Endothelial cell of umbilical vein (primary cell): ENCODE data around the gene N4BP3. TPM values are rescaled to one million over a fixed set of nuclear protein-coding genes. Genes with fewer than 3 reads are reported as not detected.

Experiments
- BruUV-seq: library from RNA; stranded (reverse); fragments of 400-500 nt; replicated peaks from 2 replicates; lab custom pipeline; 2021; lab: Mats Ljungman, UMichigan
- CTCF ChIA-PET: fragments of 300-600, 350-600 bp; sonication (Branson Sonifier 250); formaldehyde crosslinking; loops from one replicate; lab custom pipeline; 2021; ENCODE audit warnings: antibody characterized with exemption, inconsistent platforms; lab: Charles Lee
- POLR2A ChIA-PET: fragments of 300-600, 350-600 bp; sonication (Branson Sonifier 250); formaldehyde crosslinking; loops from one replicate; lab custom pipeline; 2021; ENCODE audit warnings: antibody characterized with exemption, inconsistent platforms; lab: Charles Lee
- DNase-seq: peaks from one replicate; pipeline ENCODE4 v3.0.0-alpha.2; 2011; ENCODE audit warnings: low read depth, low spot score
- FAIRE-seq: peaks from 2 replicates; lab custom pipeline; 2011; peaks lifted over from hg19 to GRCh38; lab: Jason Lieb, UNC
- H2AFZ ChIP-seq: 2 replicates; pipeline ENCODE4 v1.6.0; 2012; ENCODE audit warnings: low read depth, low read length, control low read depth, inconsistent platforms
- H3K27ac ChIP-seq: 2 replicates; pipeline ENCODE4 v1.5.1; 2011; ENCODE audit warnings: low read depth, mild to moderate bottlenecking, control low read depth, low read length, moderate library complexity; ENCODE audit not compliant: insufficient read depth
- H3K27me3 ChIP-seq, 2 experiments: 2 replicates each; pipeline versions ENCODE4 v1.6.0 to v1.6.1; 2011; ENCODE audit warnings: low read length in 2 of 2, mixed read lengths in 1 of 2; ENCODE audit not compliant: control insufficient read depth in 2 of 2, insufficient read depth in 2 of 2
- H3K36me3 ChIP-seq, 2 experiments: 2 replicates in 1 of 2; 3 replicates in 1 of 2; pipeline ENCODE4 v1.5.1; 2011; ENCODE audit warnings: low read length in 2 of 2, mild to moderate bottlenecking in 1 of 2, moderate library complexity in 1 of 2; ENCODE audit not compliant: control insufficient read depth in 2 of 2, insufficient read depth in 2 of 2; ENCODE audit errors: extremely low read depth in 1 of 2
- H3K4me1 ChIP-seq: 3 replicates; pipeline ENCODE4 v1.5.1; 2011; ENCODE audit warnings: mild to moderate bottlenecking, low read length; ENCODE audit not compliant: control insufficient read depth, insufficient read depth; ENCODE audit errors: extremely low read depth
- H3K4me2 ChIP-seq: 2 replicates; pipeline ENCODE4 v1.6.1; 2011; ENCODE audit warnings: low read length, control low read depth, mixed read lengths; ENCODE audit not compliant: insufficient read depth
- H3K4me3 ChIP-seq, 3 experiments: fragments of 200-600 bp in 1 of 3; sonication (generic), shearing (Covaris generic) in 1 of 3; replicated peaks in 1 of 3; 2 replicates each; pipeline ENCODE4 v1.5.1; 2011 to 2016; ENCODE audit warnings: control low read depth in 3 of 3, low read length in 3 of 3, mild to moderate bottlenecking in 2 of 3, inconsistent platforms in 1 of 3, low read depth in 1 of 3, moderate library complexity in 1 of 3; ENCODE audit not compliant: insufficient read depth in 1 of 3
- H3K79me2 ChIP-seq: 2 replicates; pipeline ENCODE4 v1.6.0; 2012; ENCODE audit warnings: low read length, inconsistent platforms; ENCODE audit not compliant: control insufficient read depth, insufficient read depth
- H3K9ac ChIP-seq: replicated peaks from 2 replicates; pipeline ENCODE3; 2011; ENCODE audit warnings: low read length, control low read depth; ENCODE audit not compliant: insufficient read depth; ENCODE audit errors: extremely low read depth
- H3K9me1 ChIP-seq: replicated peaks from 3 replicates; pipeline ENCODE4 v1.6.0; 2011; ENCODE audit warnings: mild to moderate bottlenecking, low read length; ENCODE audit not compliant: control insufficient read depth, insufficient read depth; ENCODE audit errors: extremely low read depth
- H3K9me3 ChIP-seq: replicated peaks from 2 replicates; pipeline ENCODE4 v1.5.1; 2012; ENCODE audit warnings: low read length, inconsistent platforms; ENCODE audit not compliant: control insufficient read depth, insufficient read depth
- H4K20me1 ChIP-seq: replicated peaks from 2 replicates; pipeline ENCODE3; 2011; ENCODE audit warnings: mild to moderate bottlenecking, low read length; ENCODE audit not compliant: control insufficient read depth, insufficient read depth; ENCODE audit errors: extremely low read depth
- EZH2 ChIP-seq: IDR thresholded peaks from 2 replicates; pipeline ENCODE4 v1.6.1; 2012; ENCODE audit warnings: borderline replicate concordance, low read depth, mild to moderate bottlenecking, moderate library complexity, low read length, inconsistent platforms; ENCODE audit not compliant: severe bottlenecking
- FOS ChIP-seq: IDR thresholded peaks from 2 replicates; pipeline ENCODE4 v1.6.1; 2011; ENCODE audit warnings: mild to moderate bottlenecking, low read length, moderate library complexity, borderline replicate concordance; ENCODE audit not compliant: insufficient read depth
- GATA2 ChIP-seq: IDR thresholded peaks from 2 replicates; pipeline ENCODE4 v1.7.0; 2011; ENCODE audit warnings: low read depth, mild to moderate bottlenecking, moderate library complexity, mixed read lengths, low read length; ENCODE audit not compliant: insufficient read length, insufficient read depth
- JUN ChIP-seq: IDR thresholded peaks from 2 replicates; pipeline ENCODE4 v1.6.1; 2011; ENCODE audit warnings: borderline replicate concordance, low read depth; ENCODE audit not compliant: insufficient read length, insufficient read depth
- MYC ChIP-seq: IDR thresholded peaks from one replicate; pipeline ENCODE4 v1.6.1; 2011; ENCODE audit warnings: mild to moderate bottlenecking, low read depth, low read length
- POLR2A ChIP-seq: IDR thresholded peaks from 2 replicates; pipeline ENCODE4 v1.6.1; 2012; ENCODE audit warnings: low read depth, mild to moderate bottlenecking, control low read depth, low read length
- POLR2AphosphoS5 ChIP-seq: IDR thresholded peaks from 2 replicates; pipeline ENCODE4 v1.6.1; 2012; ENCODE audit warnings: low read depth, mild to moderate bottlenecking, control low read depth, low read length, moderate library complexity; ENCODE audit not compliant: insufficient read depth
- dilution Hi-C: fragments of 300-500 bp; cut with MboI; formaldehyde crosslinking; loops from one replicate; pipeline ENCODE4 v1.15.0; 2019; ENCODE audit warnings: low sequenced_read_pairs; ENCODE audit not compliant: extremely low pct_ligation_motif_present
- intact Hi-C: fragments of 100-400 bp; cut with micrococcal nuclease; formaldehyde crosslinking; loops from one replicate; pipeline ENCODE4 v1.10.0; 2022
- polyA plus RNA-seq, 4 experiments: library from polyadenylated mRNA; depleted of rRNA in 3 of 4; stranded (reverse) in 3 of 4; unstranded in 1 of 4; fragments of >200 nt; gene quantifications; 2 replicates each; pipeline versions ENCODE4 v1.2.1 to v1.2.3, GENCODE V29; 2011 to 2012; ENCODE audit warnings: missing spikeins in 1 of 4
- total RNA-seq: library from RNA; stranded (reverse); gene quantifications from 2 replicates; pipeline ENCODE4 v1.2.3, GENCODE V29; 2021
- TF ChIP-seq, protein P1 (sequence below): IDR thresholded peaks from 2 replicates; pipeline ENCODE4 v1.6.1; 2011; ENCODE audit not compliant: insufficient read depth, insufficient read length
- TF ChIP-seq, protein P2 (sequence below), 2 donors: IDR thresholded peaks; 1 replicate in 1 of 2; 2 replicates in 1 of 2; pipeline ENCODE4 v1.5.1; 2011; ENCODE audit warnings: low read length in 2 of 2, mild to moderate bottlenecking in 2 of 2, moderate library complexity in 2 of 2, control low read depth in 1 of 2, inconsistent platforms in 1 of 2, low read depth in 1 of 2; ENCODE audit not compliant: insufficient read depth in 1 of 2; ENCODE audit errors: extremely low read depth in 1 of 2

Gene N4BP3
- total and polyA plus RNA-seq, 2 donors (not counting 3 experiments of a cell fraction or from before 2014, with no cell fraction given), result 11.8 to 38.2 TPM

DNA sequence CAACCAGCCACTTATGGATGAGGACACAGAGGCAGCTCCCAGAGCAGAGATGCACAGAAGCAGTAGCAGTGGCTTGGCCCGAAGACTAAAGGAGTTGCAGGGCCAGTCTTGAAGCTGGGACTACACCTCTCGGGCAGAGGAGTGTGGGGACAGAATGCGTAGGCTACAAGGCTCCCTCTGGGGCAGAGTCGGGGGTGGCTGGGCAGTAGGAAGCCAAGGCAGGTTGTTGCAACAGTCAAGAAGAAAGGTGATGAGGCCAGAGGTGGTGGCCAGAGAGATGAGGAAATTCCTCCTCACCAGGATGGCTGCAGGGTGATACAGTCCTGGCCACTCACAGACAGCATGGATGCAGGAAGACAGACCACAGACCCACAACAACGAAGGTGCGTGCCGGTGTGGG is 4.9 kb upstream of the N4BP3 start:
- no peaks in the 10 kb centered on the region for H3K27me3 ChIP-seq
- H3K9me1 ChIP-seq, result no peaks in the 10 kb centered on the region
- no peaks in the 10 kb centered on the region for H3K4me1 ChIP-seq
- no peaks in the 10 kb centered on the region for H3K36me3 ChIP-seq
- no peaks in the 10 kb centered on the region for H4K20me1 ChIP-seq
- intact Hi-C loops (no loop called here), dilution Hi-C loops (no loop called here)
- no peak overlapping the region for H3K4me2 ChIP-seq
- FAIRE-seq, result no peak
- POLR2A ChIA-PET, result no interaction called here
- no peak overlapping the region for H2AFZ ChIP-seq
- H3K4me3 ChIP-seq, result no peak overlapping the region
- H3K27ac ChIP-seq, result no peak overlapping the region
- no peak for DNase-seq
- no peaks in the 10 kb centered on the region for H3K79me2 ChIP-seq
- H3K9ac ChIP-seq, result no peak overlapping the region
- BruUV-seq, result no TSS peak
- CTCF ChIA-PET, result interaction anchor here (5.1 kb wide), 1 partner anchor 33 kb away, joined by 26 read pairs; no protein-coding TSS in a partner anchor
- TF ChIP-seq, protein P1, sequence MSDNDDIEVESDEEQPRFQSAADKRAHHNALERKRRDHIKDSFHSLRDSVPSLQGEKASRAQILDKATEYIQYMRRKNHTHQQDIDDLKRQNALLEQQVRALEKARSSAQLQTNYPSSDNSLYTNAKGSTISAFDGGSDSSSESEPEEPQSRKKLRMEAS, result no peak
- TF ChIP-seq JUN, result no peak
- no peak for TF ChIP-seq MYC
- TF ChIP-seq POLR2AphosphoS5, result no peak
- TF ChIP-seq FOS, result no peak
- TF ChIP-seq EZH2, result no peak
- no peak for TF ChIP-seq POLR2A
- TF ChIP-seq GATA2, result no peak
- H3K9me3 ChIP-seq, result no peaks in the 10 kb centered on the region

DNA sequence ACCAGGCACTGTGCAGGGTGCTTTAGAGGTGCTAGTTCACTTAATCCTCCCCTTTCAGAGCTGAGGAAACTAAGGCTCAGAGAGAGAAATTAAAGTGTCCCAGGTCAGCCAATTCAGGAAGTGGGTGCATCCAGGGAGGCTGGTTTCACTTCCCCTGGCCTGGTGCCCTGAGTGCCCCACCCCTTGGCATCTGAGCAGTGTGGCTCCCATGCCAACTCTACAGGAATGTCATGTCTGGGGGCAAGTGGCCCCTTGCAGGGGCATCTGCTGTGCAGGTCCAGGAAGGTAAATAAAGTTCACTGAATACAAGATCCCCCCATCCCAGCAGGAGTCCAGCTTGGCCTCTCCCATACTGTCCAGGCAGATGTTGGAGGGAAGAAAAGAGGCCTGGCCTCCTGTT is 4.4 kb upstream of the N4BP3 start:
- POLR2A ChIA-PET, result no interaction called here
- no peak for TF ChIP-seq MYC
- TF ChIP-seq, protein P2, sequence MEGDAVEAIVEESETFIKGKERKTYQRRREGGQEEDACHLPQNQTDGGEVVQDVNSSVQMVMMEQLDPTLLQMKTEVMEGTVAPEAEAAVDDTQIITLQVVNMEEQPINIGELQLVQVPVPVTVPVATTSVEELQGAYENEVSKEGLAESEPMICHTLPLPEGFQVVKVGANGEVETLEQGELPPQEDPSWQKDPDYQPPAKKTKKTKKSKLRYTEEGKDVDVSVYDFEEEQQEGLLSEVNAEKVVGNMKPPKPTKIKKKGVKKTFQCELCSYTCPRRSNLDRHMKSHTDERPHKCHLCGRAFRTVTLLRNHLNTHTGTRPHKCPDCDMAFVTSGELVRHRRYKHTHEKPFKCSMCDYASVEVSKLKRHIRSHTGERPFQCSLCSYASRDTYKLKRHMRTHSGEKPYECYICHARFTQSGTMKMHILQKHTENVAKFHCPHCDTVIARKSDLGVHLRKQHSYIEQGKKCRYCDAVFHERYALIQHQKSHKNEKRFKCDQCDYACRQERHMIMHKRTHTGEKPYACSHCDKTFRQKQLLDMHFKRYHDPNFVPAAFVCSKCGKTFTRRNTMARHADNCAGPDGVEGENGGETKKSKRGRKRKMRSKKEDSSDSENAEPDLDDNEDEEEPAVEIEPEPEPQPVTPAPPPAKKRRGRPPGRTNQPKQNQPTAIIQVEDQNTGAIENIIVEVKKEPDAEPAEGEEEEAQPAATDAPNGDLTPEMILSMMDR (IDR thresholded peaks at IDR 0.05; ENCODE audit: extremely low read depth in 1 of 2, insufficient read depth in 1 of 2, low read depth in 1 of 2, low read length in 2 of 2), result no peak
- TF ChIP-seq JUN, result no peak
- TF ChIP-seq POLR2A, result no peak
- no peak for TF ChIP-seq FOS
- Histone ChIP-seq H3K36me3 (no peaks in the 10 kb centered on the region), H3K9me3 (no peaks in the 10 kb centered on the region), H3K9ac (no peak overlapping the region), H3K4me1 (no peaks in the 10 kb centered on the region), H3K9me1 (no peaks in the 10 kb centered on the region), H3K27me3 (no peaks in the 10 kb centered on the region), H3K27ac (no peak overlapping the region), H2AFZ (no peak overlapping the region), H3K79me2 (no peaks in the 10 kb centered on the region), H4K20me1 (no peaks in the 10 kb centered on the region), H3K4me2 (no peak overlapping the region), H3K4me3 (no peak overlapping the region)
- no peak for FAIRE-seq
- dilution Hi-C loops, result no loop called here
- DNase-seq, result no peak
- intact Hi-C loops, result no loop called here
- no TSS peak for BruUV-seq
- CTCF ChIA-PET, result interaction anchor here (5.1 kb wide), 1 partner anchor 33 kb away, joined by 26 read pairs; no protein-coding TSS in a partner anchor
